HG03558 (cell line): ENCODE results near the gene PLEKHH1.

ENCODE experiments used
- ATAC-seq: cut with Tn5 transposase; IDR thresholded peaks from one replicate; pipeline ENCODE4 v1.9.1; 2021; ENCODE audit warnings: moderate number of reproducible peaks; ENCODE audit not compliant: unreplicated experiment; ENCODE audit errors: extremely low read depth

PLEKHH1 gene

GRCh38 chr14:67559639-67560038, 26.5 kb downstream of the PLEKHH1 start:
- no peak for ATAC-seq

GRCh38 chr14:67562025-67562775, 29.1 kb downstream of the PLEKHH1 start:
- ATAC-seq: no peak

- ATAC-seq: no peak
Measured at GRCh38 chr14:67562776-67563150, 29.7 kb downstream of the PLEKHH1 start.

- no peak for ATAC-seq
Measured at GRCh38 chr14:67564236-67564635, 31.1 kb downstream of the PLEKHH1 start.

GRCh38 chr14:67566908-67567307, 33.8 kb downstream of the PLEKHH1 start:
- no peak for ATAC-seq

GRCh38 chr14:67567654-67568053, 34.6 kb downstream of the PLEKHH1 start:
- ATAC-seq: no peak

GRCh38 chr14:67569011-67569650, 36.0 kb downstream of the PLEKHH1 start:
- ATAC-seq: no peak

- no peak for ATAC-seq
Measured at GRCh38 chr14:67569651-67570290, 36.7 kb downstream of the PLEKHH1 start.

- ATAC-seq: no peak
Measured at GRCh38 chr14:67570453-67570852, 37.4 kb downstream of the PLEKHH1 start.

- no peak for ATAC-seq
Measured at GRCh38 chr14:67571275-67571990, 38.3 kb downstream of the PLEKHH1 start.

GRCh38 chr14:67571991-67572323, 38.9 kb downstream of the PLEKHH1 start:
- no peak for ATAC-seq

- no peak for ATAC-seq
Measured at GRCh38 chr14:67572608-67573007, 39.5 kb downstream of the PLEKHH1 start.

GRCh38 chr14:67573228-67574010, 40.3 kb downstream of the PLEKHH1 start:
- no peak for ATAC-seq

- no peak for ATAC-seq
Measured at GRCh38 chr14:67574156-67574555, 41.1 kb downstream of the PLEKHH1 start.

- no peak for ATAC-seq
Measured at GRCh38 chr14:67574806-67575205, 41.7 kb downstream of the PLEKHH1 start.

GRCh38 chr14:67575684-67576083, 42.6 kb downstream of the PLEKHH1 start:
- no peak for ATAC-seq

- ATAC-seq: no peak
Measured at GRCh38 chr14:67576216-67576955, 43.3 kb downstream of the PLEKHH1 start.

GRCh38 chr14:67577181-67577808, 44.2 kb downstream of the PLEKHH1 start:
- ATAC-seq: no peak
